Measurements from ENCODE around the gene GLIS1. TPM values are rescaled to one million over a fixed set of nuclear protein-coding genes. Genes with fewer than 3 reads are reported as not detected.

Gene GLIS1
- total RNA-seq, 4 donors from 2014 or later = not detected

- DNase-seq = no peak
- no peaks in the 10 kb centered on the region for H3K36me3 ChIP-seq
- no peak overlapping the region for H3K27ac ChIP-seq
- H3K27me3 ChIP-seq = no peaks in the 10 kb centered on the region
- ATAC-seq = no peak
- H3K9me3 ChIP-seq = no peaks in the 10 kb centered on the region
- no peak overlapping the region for H3K4me3 ChIP-seq
- TF ChIP-seq POLR2A (IDR thresholded peaks at IDR 0.05) = no peak
- no peak for TF ChIP-seq CTCF (IDR thresholded peaks at IDR 0.05 in 4 of 5, conservative IDR thresholded peaks at IDR 0.05 in 1 of 5)
- H3K4me1 ChIP-seq = peaks cover 0 to 2% of the 10 kb centered on the region in 2 donors
- intact Hi-C loops (cut with DNase I; ENCODE audit: low total_unique reads) (no loop called here), in situ Hi-C loops (cut with MboI; ENCODE audit: low sequenced_read_pairs in 4 of 4) (no loop called here)
Observed at GRCh38 chr1:53575141-53575954, 163.6 kb downstream of the GLIS1 start.

GRCh38 chr1:53574621-53575020, 164.3 kb downstream of the GLIS1 start:
- no peak for DNase-seq
- in situ Hi-C loops (cut with MboI; ENCODE audit: low sequenced_read_pairs in 4 of 4) (no loop called here), intact Hi-C loops (cut with DNase I; ENCODE audit: low total_unique reads) (no loop called here)
- no peak for ATAC-seq
- peaks cover 0 to 2% of the 10 kb centered on the region in 2 donors for H3K4me1 ChIP-seq
- TF ChIP-seq POLR2A (IDR thresholded peaks at IDR 0.05) = no peak
- no peak for TF ChIP-seq CTCF (IDR thresholded peaks at IDR 0.05 in 4 of 5, conservative IDR thresholded peaks at IDR 0.05 in 1 of 5)
- H3K27ac ChIP-seq = no peak overlapping the region
- H3K4me3 ChIP-seq = no peak overlapping the region
- H3K36me3 ChIP-seq = no peaks in the 10 kb centered on the region
- no peaks in the 10 kb centered on the region for H3K9me3 ChIP-seq
- H3K27me3 ChIP-seq = no peaks in the 10 kb centered on the region

- Histone ChIP-seq H3K27me3 (no peaks in the 10 kb centered on the region), H3K36me3 (no peaks in the 10 kb centered on the region), H3K27ac (no peak overlapping the region), H3K4me3 (no peak overlapping the region), H3K4me1 (peaks cover 0 to 2% of the 10 kb centered on the region in 2 donors), H3K9me3 (no peaks in the 10 kb centered on the region)
- intact Hi-C loops (cut with DNase I; ENCODE audit: low total_unique reads) (no loop called here), in situ Hi-C loops (cut with MboI; ENCODE audit: low sequenced_read_pairs in 4 of 4) (no loop called here)
- ATAC-seq = no peak
- no peak for DNase-seq
- TF ChIP-seq POLR2A (IDR thresholded peaks at IDR 0.05) (no peak), CTCF (IDR thresholded peaks at IDR 0.05 in 4 of 5, conservative IDR thresholded peaks at IDR 0.05 in 1 of 5) (no peak)
Observed at GRCh38 chr1:53573931-53574330, 165.0 kb downstream of the GLIS1 start.

- DNase-seq (no peak), ATAC-seq (no peak)
- no peaks in the 10 kb centered on the region for H3K27me3 ChIP-seq
- H3K4me1 ChIP-seq = peaks cover 0 to 2% of the 10 kb centered on the region in 2 donors
- no peak overlapping the region for H3K27ac ChIP-seq
- H3K36me3 ChIP-seq = no peaks in the 10 kb centered on the region
- intact Hi-C loops (cut with DNase I; ENCODE audit: low total_unique reads) = no loop called here
- H3K4me3 ChIP-seq = no peak overlapping the region
- in situ Hi-C loops (cut with MboI; ENCODE audit: low sequenced_read_pairs in 4 of 4) = no loop called here
- TF ChIP-seq POLR2A (IDR thresholded peaks at IDR 0.05) (no peak), CTCF (IDR thresholded peaks at IDR 0.05 in 4 of 5, conservative IDR thresholded peaks at IDR 0.05 in 1 of 5) (no peak)
- H3K9me3 ChIP-seq = no peaks in the 10 kb centered on the region
Observed at GRCh38 chr1:53573522-53573921, 165.4 kb downstream of the GLIS1 start.
